Right atrium auricular region (tissue), 2 donors: ENCODE results near the gene KCNH4. TPM values are rescaled to one million over a fixed set of nuclear protein-coding genes. Genes with fewer than 3 reads are reported as not detected.

Experiments
- DNase-seq: peaks from one replicate; pipeline ENCODE4 v3.0.0-alpha.2; 2019; ENCODE audit warnings: low spot score
- H3K27ac ChIP-seq, 2 donors: fragments of 200-600 bp; sonication (generic); 1 replicate in 1 of 2; 2 replicates in 1 of 2; pipeline ENCODE4 v1.5.1; 2016 to 2019
- H3K27me3 ChIP-seq, 2 donors: fragments of 200-600 bp; sonication (generic); one replicate each; pipeline versions ENCODE4 v1.5.1 to v1.6.0; 2017 to 2019
- H3K36me3 ChIP-seq: fragments of 200-600 bp; sonication (generic); one replicate; pipeline ENCODE4 v1.5.1; 2016
- H3K4me1 ChIP-seq, 2 donors: fragments of 200-600 bp; sonication (generic); one replicate each; pipeline versions ENCODE4 v1.5.1 to v1.6.0; 2017 to 2019
- H3K4me3 ChIP-seq, 2 donors: fragments of 200-600 bp; sonication (generic); 1 replicate in 1 of 2; 2 replicates in 1 of 2; pipeline ENCODE4 v1.5.1; 2017 to 2019; ENCODE audit warnings: mild to moderate bottlenecking in 1 of 2, moderate library complexity in 1 of 2
- H3K9me3 ChIP-seq, 2 donors: fragments of 200-600 bp; sonication (generic); one replicate each; pipeline ENCODE4 v1.5.1; 2019
- total RNA-seq, 2 donors: library from RNA; depleted of rRNA; stranded (reverse); fragments of >200 nt; gene quantifications; one replicate each; pipeline ENCODE4 v1.1.0, GENCODE V29; 2016
- TF ChIP-seq, protein P1 (sequence below), 2 donors: fragments of 200-600 bp; sonication (generic); IDR thresholded peaks; one replicate each; pipeline ENCODE4 v1.5.1; 2019; ENCODE audit warnings: antibody characterized with exemption in 2 of 2

KCNH4 gene
- total RNA-seq = under 1 TPM; 0.15 to 0.35 TPM

DNA sequence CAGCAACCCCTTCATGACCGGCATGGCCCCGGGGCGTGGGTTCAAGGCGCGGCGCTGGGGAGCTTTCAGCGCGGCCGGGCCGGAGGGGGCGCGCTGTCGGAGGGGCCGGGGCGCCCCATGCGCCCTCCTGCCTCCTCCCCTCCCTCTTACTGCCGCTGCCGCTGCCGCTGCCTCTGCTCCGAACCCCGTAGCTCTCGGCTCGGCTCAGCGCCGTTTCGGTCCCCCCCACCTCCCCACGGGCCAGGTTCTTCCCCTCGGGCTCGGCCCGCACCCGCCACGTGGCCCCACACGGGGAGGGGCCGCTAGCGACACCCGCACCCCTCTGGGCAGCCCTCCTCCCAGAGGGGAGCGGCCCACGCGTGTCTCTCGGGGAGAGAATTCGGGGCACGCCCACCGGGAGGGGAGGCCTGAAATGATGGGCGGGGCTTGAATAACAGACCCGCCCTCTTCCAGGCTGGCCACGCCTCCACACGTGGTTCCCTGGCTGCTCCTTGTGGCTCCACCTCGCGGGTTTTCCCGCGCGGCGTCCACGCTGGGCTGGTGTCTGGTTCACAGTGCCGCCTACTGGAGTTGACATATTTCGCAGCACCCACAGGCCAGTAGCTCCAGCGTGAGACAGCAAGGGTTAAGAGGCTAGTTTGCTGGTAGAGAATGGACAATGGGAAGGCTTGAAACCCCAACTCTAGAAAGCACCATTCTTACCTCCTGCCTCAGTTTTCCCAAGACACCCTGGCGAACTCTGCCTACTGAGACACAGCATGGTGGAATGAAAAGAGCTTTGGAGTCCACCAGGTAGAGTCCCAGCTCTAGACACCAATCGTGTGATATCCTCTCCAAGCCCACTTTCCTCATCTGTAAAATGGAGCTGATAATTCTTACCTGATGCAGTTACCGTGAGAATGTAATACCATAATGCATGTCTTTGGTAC, at the start of gene KCNH4:
TSS of gene KCNH4 (minus strand) at position 221 of the 929 bp plus-strand sequence. CDS start at position 24, 197 bp downstream.
- H3K4me3 ChIP-seq = peak within 1 kb of the TSS; percentile 33 to 50
- TF ChIP-seq, protein P1, sequence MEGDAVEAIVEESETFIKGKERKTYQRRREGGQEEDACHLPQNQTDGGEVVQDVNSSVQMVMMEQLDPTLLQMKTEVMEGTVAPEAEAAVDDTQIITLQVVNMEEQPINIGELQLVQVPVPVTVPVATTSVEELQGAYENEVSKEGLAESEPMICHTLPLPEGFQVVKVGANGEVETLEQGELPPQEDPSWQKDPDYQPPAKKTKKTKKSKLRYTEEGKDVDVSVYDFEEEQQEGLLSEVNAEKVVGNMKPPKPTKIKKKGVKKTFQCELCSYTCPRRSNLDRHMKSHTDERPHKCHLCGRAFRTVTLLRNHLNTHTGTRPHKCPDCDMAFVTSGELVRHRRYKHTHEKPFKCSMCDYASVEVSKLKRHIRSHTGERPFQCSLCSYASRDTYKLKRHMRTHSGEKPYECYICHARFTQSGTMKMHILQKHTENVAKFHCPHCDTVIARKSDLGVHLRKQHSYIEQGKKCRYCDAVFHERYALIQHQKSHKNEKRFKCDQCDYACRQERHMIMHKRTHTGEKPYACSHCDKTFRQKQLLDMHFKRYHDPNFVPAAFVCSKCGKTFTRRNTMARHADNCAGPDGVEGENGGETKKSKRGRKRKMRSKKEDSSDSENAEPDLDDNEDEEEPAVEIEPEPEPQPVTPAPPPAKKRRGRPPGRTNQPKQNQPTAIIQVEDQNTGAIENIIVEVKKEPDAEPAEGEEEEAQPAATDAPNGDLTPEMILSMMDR (IDR thresholded peaks at IDR 0.05) = peak; percentile 24 to 63
- no peaks in the 10 kb centered on the region for H3K9me3 ChIP-seq
- no peak within 1 kb of the TSS for H3K27ac ChIP-seq
- H3K36me3 ChIP-seq = no peaks in the 10 kb centered on the region
- peaks cover 0 to 25% of the 10 kb centered on the region in 2 donors for H3K4me1 ChIP-seq
- DNase-seq = peak; percentile 82
- peaks cover 10 to 13% of the 10 kb centered on the region in 2 donors for H3K27me3 ChIP-seq

DNA sequence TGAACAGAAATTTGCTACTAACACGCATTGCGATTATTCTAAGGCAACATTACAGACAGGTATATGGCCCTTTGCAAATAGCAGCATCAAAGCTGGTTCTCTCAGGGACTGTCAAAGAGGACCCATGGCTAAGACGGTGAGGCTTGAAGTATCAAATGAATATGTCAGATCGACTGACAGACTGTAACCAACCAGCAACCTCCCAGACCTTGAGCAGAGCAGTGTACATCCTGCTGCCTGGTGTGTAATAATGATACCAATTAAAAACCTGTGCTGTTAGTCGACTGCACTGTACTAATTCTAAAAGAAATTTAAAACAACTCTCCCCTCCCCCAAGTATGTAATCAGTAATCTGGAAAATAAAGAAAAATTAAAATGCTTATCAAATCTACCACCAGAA, 49.3 kb upstream of the KCNH4 start:
- no peak for DNase-seq
- Histone ChIP-seq H3K9me3 (no peaks in the 10 kb centered on the region), H3K27ac (no peak overlapping the region), H3K4me3 (no peak overlapping the region), H3K27me3 (no peaks in the 10 kb centered on the region), H3K36me3 (peaks cover 10% of the 10 kb centered on the region), H3K4me1 (peaks cover 0 to 32% of the 10 kb centered on the region in 2 donors)
- TF ChIP-seq, protein P1 (IDR thresholded peaks at IDR 0.05) = no peak

DNA sequence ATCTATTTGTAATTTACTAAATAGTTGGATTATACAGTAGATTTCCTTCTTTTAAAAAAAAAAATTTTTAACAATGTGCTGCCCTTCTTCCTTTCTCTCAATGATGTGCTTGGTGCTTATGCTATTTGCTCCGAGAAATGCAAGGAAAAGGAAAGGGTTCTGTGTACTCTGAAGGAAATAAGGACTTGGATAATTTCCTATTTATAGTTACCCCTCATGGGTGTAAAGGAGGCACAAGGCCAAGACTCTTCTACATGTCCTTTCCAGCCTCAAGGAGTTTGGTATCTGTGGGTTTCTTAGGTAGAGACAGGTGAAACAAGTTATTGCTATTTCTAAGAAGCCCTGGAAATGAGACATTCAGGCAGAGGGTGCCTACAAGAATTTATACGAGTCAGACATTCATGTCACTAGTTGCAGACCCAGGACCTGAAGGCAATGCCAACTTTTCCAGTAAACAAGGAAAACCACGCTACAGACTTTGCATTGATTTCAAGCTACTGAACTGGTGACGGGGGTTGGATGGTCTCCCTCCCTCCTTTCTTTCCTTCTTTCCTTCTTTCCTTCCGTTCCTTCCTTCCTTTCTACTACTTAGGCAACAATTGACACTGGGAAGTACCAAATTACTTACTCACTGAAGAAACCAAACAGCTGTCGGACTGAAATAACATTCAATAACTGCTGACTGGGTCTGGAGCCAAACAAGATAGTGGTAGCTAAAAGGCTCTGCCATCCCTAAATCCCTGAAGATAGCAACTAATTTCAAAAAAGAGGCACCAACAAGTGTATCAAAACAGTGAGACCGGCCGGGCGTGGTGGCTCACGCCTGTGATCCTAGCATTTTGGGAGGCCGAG, 47.1 kb upstream of the KCNH4 start:
- H3K4me3 ChIP-seq = no peak overlapping the region
- TF ChIP-seq, protein P1 (IDR thresholded peaks at IDR 0.05) = no peak
- peaks cover 26% of the 10 kb centered on the region for H3K36me3 ChIP-seq

DNA sequence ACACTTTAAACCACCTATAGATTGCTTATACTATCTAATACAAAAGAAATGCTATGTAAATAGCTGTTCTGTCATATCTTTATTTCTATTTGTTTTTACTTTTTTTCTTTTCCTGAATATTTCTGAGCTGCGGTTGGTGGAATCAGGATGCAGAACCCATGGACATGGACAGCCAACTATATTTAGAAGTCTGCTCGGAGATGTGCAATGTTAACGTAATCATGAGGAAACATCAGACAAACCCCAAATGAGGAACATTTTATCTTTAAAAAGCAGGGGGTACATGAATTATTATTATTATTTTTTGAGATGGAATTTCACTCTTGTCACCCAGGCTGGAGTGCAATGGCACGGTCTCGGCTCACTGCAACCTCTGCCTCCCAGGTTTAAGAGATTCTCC, 44.7 kb upstream of the KCNH4 start:
- no peaks in the 10 kb centered on the region for H3K27me3 ChIP-seq
- no peak overlapping the region for H3K27ac ChIP-seq
- H3K4me1 ChIP-seq = peaks cover 0 to 19% of the 10 kb centered on the region in 2 donors
- DNase-seq = no peak
- TF ChIP-seq, protein P1 (IDR thresholded peaks at IDR 0.05) = no peak
- H3K36me3 ChIP-seq = peaks cover 35% of the 10 kb centered on the region
- H3K4me3 ChIP-seq = no peak overlapping the region
- H3K9me3 ChIP-seq = no peaks in the 10 kb centered on the region

More for the DNA sequence above, 47.1 kb upstream of the KCNH4 start:
- no peaks in the 10 kb centered on the region for H3K9me3 ChIP-seq
- no peaks in the 10 kb centered on the region for H3K27me3 ChIP-seq
- DNase-seq = no peak
- peaks cover 0 to 19% of the 10 kb centered on the region in 2 donors for H3K4me1 ChIP-seq
- H3K27ac ChIP-seq = peak overlapping the region; percentile 57 to 66

DNA sequence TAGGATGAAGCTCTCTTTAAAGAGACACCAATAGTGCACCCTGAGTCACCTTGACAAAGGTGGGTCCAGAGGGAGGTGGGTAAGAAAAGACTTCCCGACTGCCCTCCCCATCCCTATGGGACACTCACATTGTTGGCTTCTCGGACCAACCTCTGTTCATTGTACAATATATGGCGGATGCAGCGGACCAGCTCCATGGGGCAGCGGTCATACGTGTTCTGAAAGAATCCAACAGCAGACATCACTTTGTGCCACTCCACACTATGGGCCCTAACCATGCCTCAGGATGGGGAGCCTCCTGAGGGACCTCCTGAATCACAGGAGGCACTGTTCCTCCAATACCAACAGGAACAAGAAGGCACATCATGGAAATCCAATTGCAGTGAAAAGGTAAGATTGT, 43.7 kb upstream of the KCNH4 start:
- no peaks in the 10 kb centered on the region for H3K9me3 ChIP-seq
- DNase-seq = no peak
- H3K4me1 ChIP-seq = peaks cover 0 to 19% of the 10 kb centered on the region in 2 donors
- H3K4me3 ChIP-seq = no peak overlapping the region
- peaks cover 35% of the 10 kb centered on the region for H3K36me3 ChIP-seq
- no peaks in the 10 kb centered on the region for H3K27me3 ChIP-seq
- TF ChIP-seq, protein P1 (IDR thresholded peaks at IDR 0.05) = no peak
- no peak overlapping the region for H3K27ac ChIP-seq
